Measurements from ENCODE around the gene GRK3. TPM values are rescaled to one million over a fixed set of nuclear protein-coding genes. Genes with fewer than 3 reads are reported as not detected.

The GRK3 gene
- total RNA-seq, 4 donors from 2014 or later = 8.2 to 12.9 (median 10.2) TPM

DNA sequence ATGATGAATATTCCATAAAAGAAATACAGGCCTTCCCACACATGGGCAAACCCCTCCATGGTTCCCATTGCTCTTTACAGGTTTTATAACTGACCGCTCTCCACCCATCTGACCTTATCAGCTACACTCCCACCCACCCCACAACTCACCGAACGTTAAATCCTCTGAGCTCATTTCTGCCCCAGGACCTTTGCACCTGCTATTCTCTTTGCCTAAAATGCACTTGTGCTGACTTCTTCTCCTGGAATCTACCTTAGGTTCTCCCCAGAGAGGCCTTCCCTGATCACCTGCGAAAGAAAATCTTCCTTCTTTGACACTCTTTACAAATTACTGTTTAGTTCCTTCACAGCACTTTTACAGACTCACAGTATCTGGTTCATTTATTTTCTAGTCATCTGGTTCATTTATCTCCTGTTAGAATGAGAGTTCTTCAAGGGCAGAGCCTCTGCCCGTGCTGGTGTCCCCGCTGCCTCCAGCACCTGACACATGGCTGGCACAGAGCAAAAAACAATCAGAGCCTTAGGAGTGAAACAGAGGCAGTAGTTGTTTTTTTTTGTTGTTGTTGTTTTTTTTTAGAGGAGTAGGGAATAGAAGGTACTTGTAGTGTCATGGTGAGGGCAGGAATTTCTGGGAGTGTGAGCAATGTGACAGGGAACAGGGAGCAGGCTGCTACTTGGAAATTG is 21.6 kb upstream of the GRK3 start:
- H3K27me3 ChIP-seq = no peaks in the 10 kb centered on the region
- no peak for DNase-seq (ENCODE audit: low spot score in 2 of 2)
- no peak for TF ChIP-seq CTCF (IDR thresholded peaks at IDR 0.05)
- no peak for TF ChIP-seq POLR2A (IDR thresholded peaks at IDR 0.05)
- no peak for TF ChIP-seq EP300 (IDR thresholded peaks at IDR 0.05)
- H3K27ac ChIP-seq = no peak overlapping the region
- H3K36me3 ChIP-seq = peaks cover 0 to 10% (median 0%) of the 10 kb centered on the region in 3 donors
- H3K4me1 ChIP-seq = no peaks in the 10 kb centered on the region
- peaks cover 0 to 13% (median 0%) of the 10 kb centered on the region in 4 donors for H3K9me3 ChIP-seq
- H3K4me3 ChIP-seq = no peak overlapping the region
- WGBS, 2 donors = 83 to 94% methylated on average over 6 of the region's 6 CpGs

- Histone ChIP-seq H3K9me3 (peaks cover 0 to 13% (median 0%) of the 10 kb centered on the region in 4 donors), H3K27me3 (no peaks in the 10 kb centered on the region), H3K4me1 (no peaks in the 10 kb centered on the region), H3K36me3 (peaks cover 0 to 10% (median 0%) of the 10 kb centered on the region in 3 donors), H3K27ac (no peak overlapping the region), H3K4me3 (no peak overlapping the region)
- DNase-seq (ENCODE audit: low spot score in 2 of 2) = no peak
- no peak for TF ChIP-seq POLR2A (IDR thresholded peaks at IDR 0.05)
- TF ChIP-seq CTCF (IDR thresholded peaks at IDR 0.05) = no peak
- TF ChIP-seq EP300 (IDR thresholded peaks at IDR 0.05) = no peak
- WGBS, 2 donors = 54 to 65% methylated on average over 3 of the region's 3 CpGs
These were observed 19.3 kb upstream of the GRK3 start for GRCh38 chr22:25545146-25545545.

GRCh38 chr22:25545672-25546071 is 18.8 kb upstream of the GRK3 start:
- DNase-seq (ENCODE audit: low spot score in 2 of 2) = no peak
- peaks cover 0 to 8% (median 0%) of the 10 kb centered on the region in 3 donors for H3K36me3 ChIP-seq
- no peaks in the 10 kb centered on the region for H3K27me3 ChIP-seq
- H3K9me3 ChIP-seq = peaks cover 0 to 14% (median 0%) of the 10 kb centered on the region in 4 donors
- no peaks in the 10 kb centered on the region for H3K4me1 ChIP-seq
- WGBS, 2 donors = 88 to 90% methylated on average over 10 of the region's 10 CpGs
- H3K4me3 ChIP-seq = no peak overlapping the region
- TF ChIP-seq CTCF (IDR thresholded peaks at IDR 0.05) = no peak
- no peak for TF ChIP-seq POLR2A (IDR thresholded peaks at IDR 0.05)
- no peak for TF ChIP-seq EP300 (IDR thresholded peaks at IDR 0.05)
- no peak overlapping the region for H3K27ac ChIP-seq

DNA sequence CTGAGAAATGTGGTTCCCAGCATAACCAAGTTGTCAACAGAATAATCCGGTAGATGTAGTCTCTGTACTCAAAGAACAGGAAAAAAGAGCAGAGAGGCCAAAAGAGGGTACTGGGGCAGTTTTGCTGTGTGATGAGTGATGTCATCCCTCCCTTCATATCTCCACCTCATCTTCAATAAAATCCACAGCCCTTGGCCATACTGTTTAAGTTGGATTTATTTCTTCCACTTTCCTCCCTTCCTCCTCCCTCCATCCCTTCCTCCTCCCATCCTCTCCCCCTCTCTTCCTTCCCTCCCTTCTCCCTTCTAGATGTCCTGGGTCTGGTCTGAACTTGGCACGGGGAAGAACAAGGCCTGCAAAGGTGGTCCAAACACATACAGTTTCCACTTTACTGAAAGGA is 18.2 kb upstream of the GRK3 start:
- WGBS, 2 donors = 85 to 86% methylated on average over 2 of the region's 2 CpGs
- no peaks in the 10 kb centered on the region for H3K4me1 ChIP-seq
- DNase-seq (ENCODE audit: low spot score in 2 of 2) = no peak
- peaks cover 0 to 3% (median 0%) of the 10 kb centered on the region in 3 donors for H3K36me3 ChIP-seq
- no peak overlapping the region for H3K27ac ChIP-seq
- no peaks in the 10 kb centered on the region for H3K27me3 ChIP-seq
- no peak for TF ChIP-seq EP300 (IDR thresholded peaks at IDR 0.05)
- no peak for TF ChIP-seq CTCF (IDR thresholded peaks at IDR 0.05)
- no peak for TF ChIP-seq POLR2A (IDR thresholded peaks at IDR 0.05)
- H3K4me3 ChIP-seq = no peak overlapping the region
- peaks cover 0 to 12% (median 0%) of the 10 kb centered on the region in 4 donors for H3K9me3 ChIP-seq

GRCh38 chr22:25546751-25547150 is 17.7 kb upstream of the GRK3 start:
- peak in 1 of 2 donors; percentile 10 for TF ChIP-seq EP300 (IDR thresholded peaks at IDR 0.05)
- no peak for TF ChIP-seq POLR2A (IDR thresholded peaks at IDR 0.05)
- no peaks in the 10 kb centered on the region for H3K27me3 ChIP-seq
- DNase-seq (ENCODE audit: low spot score in 2 of 2) = no peak
- 76 to 78% methylated on average over 4 of the region's 4 CpGs for WGBS, 2 donors
- no peaks in the 10 kb centered on the region for H3K4me1 ChIP-seq
- no peak overlapping the region for H3K27ac ChIP-seq
- H3K36me3 ChIP-seq = no peaks in the 10 kb centered on the region
- peaks cover 0 to 7% (median 0%) of the 10 kb centered on the region in 4 donors for H3K9me3 ChIP-seq
- H3K4me3 ChIP-seq = no peak overlapping the region
